NCI-H2196 treated with DMSO at 0.1 percent for 48 hours (cell line): ENCODE results near the gene C13orf46.

ENCODE experiments used
- DNase-seq: peaks from one replicate; lab custom pipeline; 2025; ENCODE audit not compliant: unreplicated experiment; lab: John Stamatoyannopoulos, UW

C13orf46 gene

GRCh38 chr13:114010401-114011101 lies 36.7 kb upstream of the C13orf46 start:
- DNase-seq = no peak

GRCh38 chr13:114009590-114010400 lies 35.9 kb upstream of the C13orf46 start:
- no peak for DNase-seq

GRCh38 chr13:114008964-114009589 lies 35.2 kb upstream of the C13orf46 start:
- DNase-seq = no peak

GRCh38 chr13:114007566-114007965 lies 33.7 kb upstream of the C13orf46 start:
- no peak for DNase-seq

GRCh38 chr13:114005206-114005724 lies 31.4 kb upstream of the C13orf46 start:
- no peak for DNase-seq

- no peak for DNase-seq
Observed at GRCh38 chr13:114004420-114005205, 30.7 kb upstream of the C13orf46 start.

GRCh38 chr13:114002771-114003321 lies 29.0 kb upstream of the C13orf46 start:
- DNase-seq = no peak

- DNase-seq = no peak
Observed at GRCh38 chr13:114002009-114002544, 28.2 kb upstream of the C13orf46 start.

- no peak for DNase-seq
Observed at GRCh38 chr13:114001331-114002008, 27.6 kb upstream of the C13orf46 start.

- DNase-seq = no peak
Observed at GRCh38 chr13:114000151-114001040, 26.5 kb upstream of the C13orf46 start.

GRCh38 chr13:113999618-113999910 lies 25.7 kb upstream of the C13orf46 start:
- no peak for DNase-seq

- no peak for DNase-seq
Observed at GRCh38 chr13:113998781-113999617, 25.1 kb upstream of the C13orf46 start.

GRCh38 chr13:113997845-113998751 lies 24.2 kb upstream of the C13orf46 start:
- DNase-seq = no peak

- no peak for DNase-seq
Observed at GRCh38 chr13:113996912-113997745, 23.3 kb upstream of the C13orf46 start.

GRCh38 chr13:113996081-113996911 lies 22.4 kb upstream of the C13orf46 start:
- no peak for DNase-seq
